Epithelial cell of proximal tubule (primary cell): ENCODE data around the gene FAF1. TPM values are rescaled to one million over a fixed set of nuclear protein-coding genes. Genes with fewer than 3 reads are reported as not detected.

ENCODE experiments used
- DNase-seq: peaks from one replicate; pipeline ENCODE4 v3.0.0-alpha.2; 2011; ENCODE audit warnings: low read depth
- H3K4me3 ChIP-seq: 2 replicates; pipeline ENCODE4 v1.5.1; 2011; ENCODE audit warnings: low read depth, mild to moderate bottlenecking, low read length
- total RNA-seq: library from RNA; depleted of rRNA; stranded (reverse); fragments of >200 nt; gene quantifications from 2 replicates; pipeline ENCODE4 v1.2.3, GENCODE V29; 2015
- TF ChIP-seq, protein P1 (sequence below): conservative IDR thresholded peaks from 2 replicates; pipeline ENCODE4 v1.5.1; 2012; ENCODE audit warnings: low read depth, mild to moderate bottlenecking, low read length

The FAF1 gene
- total RNA-seq, 1 donor from 2014 or later: 54.1 TPM

DNA sequence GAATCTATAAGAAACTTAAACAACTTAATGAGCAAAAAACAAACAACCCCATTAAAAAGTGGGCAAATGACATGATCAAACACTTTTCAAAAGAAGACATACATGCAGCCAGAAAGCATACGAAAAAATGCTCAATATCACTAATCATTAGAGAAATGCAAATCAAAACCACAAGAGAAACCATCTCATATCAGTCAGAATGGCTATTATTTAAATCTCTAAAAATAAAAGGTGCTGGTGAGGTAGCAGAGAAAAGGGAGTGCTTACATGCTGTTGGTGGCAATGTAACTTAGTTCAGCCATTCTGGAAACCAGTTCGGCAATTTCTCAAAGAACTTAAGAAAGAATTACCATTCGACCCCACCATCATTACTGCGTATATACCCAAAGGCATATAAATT lies 147.7 kb downstream of the FAF1 start:
- no peak overlapping the region for H3K4me3 ChIP-seq
- DNase-seq: no peak
- TF ChIP-seq, protein P1, sequence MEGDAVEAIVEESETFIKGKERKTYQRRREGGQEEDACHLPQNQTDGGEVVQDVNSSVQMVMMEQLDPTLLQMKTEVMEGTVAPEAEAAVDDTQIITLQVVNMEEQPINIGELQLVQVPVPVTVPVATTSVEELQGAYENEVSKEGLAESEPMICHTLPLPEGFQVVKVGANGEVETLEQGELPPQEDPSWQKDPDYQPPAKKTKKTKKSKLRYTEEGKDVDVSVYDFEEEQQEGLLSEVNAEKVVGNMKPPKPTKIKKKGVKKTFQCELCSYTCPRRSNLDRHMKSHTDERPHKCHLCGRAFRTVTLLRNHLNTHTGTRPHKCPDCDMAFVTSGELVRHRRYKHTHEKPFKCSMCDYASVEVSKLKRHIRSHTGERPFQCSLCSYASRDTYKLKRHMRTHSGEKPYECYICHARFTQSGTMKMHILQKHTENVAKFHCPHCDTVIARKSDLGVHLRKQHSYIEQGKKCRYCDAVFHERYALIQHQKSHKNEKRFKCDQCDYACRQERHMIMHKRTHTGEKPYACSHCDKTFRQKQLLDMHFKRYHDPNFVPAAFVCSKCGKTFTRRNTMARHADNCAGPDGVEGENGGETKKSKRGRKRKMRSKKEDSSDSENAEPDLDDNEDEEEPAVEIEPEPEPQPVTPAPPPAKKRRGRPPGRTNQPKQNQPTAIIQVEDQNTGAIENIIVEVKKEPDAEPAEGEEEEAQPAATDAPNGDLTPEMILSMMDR: no peak

DNA sequence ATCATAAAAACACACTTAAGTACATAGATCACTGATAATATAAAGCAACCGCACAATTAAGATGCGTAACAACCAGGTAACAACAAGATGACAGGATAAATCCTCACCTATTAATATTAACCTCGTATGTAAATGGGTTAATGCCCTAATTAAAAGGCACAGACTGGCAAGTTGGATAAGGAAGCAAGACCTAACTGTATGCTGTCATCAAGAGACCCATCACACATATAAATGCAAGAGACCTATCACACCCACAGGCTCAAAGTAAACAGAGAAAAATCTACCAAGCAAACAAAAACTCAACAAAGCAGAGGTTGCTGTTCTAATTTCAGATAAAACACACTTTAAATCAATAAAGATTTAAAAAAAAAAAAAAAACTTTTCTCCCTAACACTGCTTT lies 151.8 kb downstream of the FAF1 start:
- TF ChIP-seq, protein P1: no peak
- no peak overlapping the region for H3K4me3 ChIP-seq
- DNase-seq: no peak

DNA sequence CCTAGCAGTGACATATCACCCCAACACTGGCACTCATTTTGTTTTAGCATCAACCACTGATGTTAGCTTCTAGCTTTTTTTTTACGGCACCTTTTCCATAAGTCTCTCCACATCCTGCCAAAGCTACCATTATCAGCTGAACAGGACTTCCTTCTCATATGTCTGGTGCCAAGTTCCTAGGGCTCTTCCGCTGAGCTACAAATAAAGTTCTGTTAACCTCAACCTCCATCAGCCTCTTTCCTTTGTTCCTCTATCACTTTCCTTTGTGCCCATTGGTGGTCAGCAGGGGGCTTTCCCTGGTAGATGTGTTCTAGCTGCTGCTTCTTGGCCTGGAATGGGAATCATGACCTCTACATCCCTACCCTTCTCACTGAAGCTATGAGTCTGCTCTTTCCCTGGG lies 163.8 kb downstream of the FAF1 start:
- DNase-seq: no peak
- TF ChIP-seq, protein P1: no peak
- H3K4me3 ChIP-seq: no peak overlapping the region

DNA sequence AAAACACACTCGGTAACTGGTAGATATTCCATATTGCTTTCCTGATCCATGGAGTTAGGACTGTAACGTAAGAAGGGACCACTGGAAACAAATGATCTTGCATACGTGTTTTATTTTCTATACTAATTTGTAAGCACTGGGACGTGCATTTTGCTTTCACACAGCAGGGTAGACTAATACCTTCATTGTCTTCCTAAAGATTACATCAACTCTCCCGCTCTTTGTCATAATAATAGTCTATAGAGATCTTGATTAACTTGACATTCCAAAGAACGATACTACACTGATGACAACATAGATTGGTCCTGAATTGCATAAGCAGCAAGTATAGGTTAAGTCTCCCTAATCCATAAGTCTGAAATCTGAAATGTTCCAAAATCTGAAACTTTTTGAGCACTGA lies 166.5 kb downstream of the FAF1 start:
- no peak overlapping the region for H3K4me3 ChIP-seq
- DNase-seq: no peak
- TF ChIP-seq, protein P1: no peak

DNA sequence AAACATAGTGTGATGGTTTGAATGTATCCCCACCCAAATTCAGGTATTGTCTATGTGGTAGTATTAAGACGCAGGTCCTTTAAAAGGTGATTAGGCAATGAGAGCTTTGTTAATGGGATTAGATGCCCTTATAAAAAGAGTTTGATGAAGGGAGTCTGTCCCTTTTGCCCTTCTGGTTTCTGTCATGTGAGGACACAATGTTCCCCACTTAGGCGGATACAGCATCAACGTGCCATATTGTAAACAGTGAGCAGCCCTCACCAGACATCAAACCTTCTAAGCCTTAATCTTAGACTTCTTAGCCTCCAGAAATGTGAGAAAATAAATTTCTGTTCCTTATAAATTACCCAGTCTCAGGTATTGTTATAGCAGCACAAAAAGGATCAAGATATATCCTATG lies 172.8 kb downstream of the FAF1 start:
- no peak for DNase-seq
- TF ChIP-seq, protein P1: no peak
- no peak overlapping the region for H3K4me3 ChIP-seq

DNA sequence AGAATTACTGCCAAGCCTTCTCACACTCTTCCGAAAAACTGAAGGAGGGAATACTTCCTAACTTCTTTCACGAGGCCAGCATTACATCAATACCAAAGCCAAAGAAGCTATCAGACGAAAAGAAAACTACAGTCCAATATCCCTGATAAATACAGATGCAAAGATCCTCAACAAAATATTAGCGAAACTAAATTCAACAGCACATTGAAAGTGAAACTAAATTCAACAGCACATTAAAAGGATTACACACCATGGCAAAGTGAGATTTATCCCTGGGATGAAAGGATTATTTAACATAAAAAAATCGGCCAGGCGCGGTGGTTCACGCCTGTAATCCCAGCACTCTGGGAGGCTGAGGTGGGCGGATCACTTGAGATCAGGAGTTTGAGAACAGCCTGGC lies 176.8 kb downstream of the FAF1 start:
- H3K4me3 ChIP-seq: no peak overlapping the region
- no peak for DNase-seq
- TF ChIP-seq, protein P1: no peak

DNA sequence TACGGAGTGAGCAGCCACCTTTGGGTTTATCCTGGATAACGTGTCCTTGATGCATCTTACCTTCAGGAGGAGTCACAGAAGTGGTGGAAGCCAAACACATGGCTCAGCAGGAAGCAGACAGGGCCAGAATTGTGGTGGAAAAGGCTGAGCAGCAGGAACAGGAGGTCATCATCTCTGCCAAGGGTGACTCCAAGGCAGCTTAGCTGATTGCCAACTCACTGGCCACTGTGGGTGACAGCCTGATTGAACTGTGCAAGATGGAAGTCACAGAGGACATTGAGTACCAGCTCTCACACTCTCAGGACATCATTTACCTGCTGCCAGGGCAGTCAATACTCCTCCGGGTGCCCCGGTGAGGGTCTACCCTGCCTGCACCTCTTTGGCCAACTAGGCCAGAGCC lies 179.3 kb downstream of the FAF1 start:
- no peak for DNase-seq
- H3K4me3 ChIP-seq: no peak overlapping the region
- TF ChIP-seq, protein P1: no peak
